Stimulated activated CD8-positive, alpha-beta memory T cell treated with anti-CD3 and anti-CD28 coated beads, Interleukin-7, amount 100 ng/mL, for 48 hours (primary cell): ENCODE results near the gene EGLN3.

ENCODE experiments used
- DNase-seq, 2 donors: peaks; one replicate each; pipeline ENCODE4 v3.0.0-alpha.2; 2020; ENCODE audit warnings: low read depth in 1 of 2; ENCODE audit errors: extremely low read depth in 1 of 2

The EGLN3 gene

DNA sequence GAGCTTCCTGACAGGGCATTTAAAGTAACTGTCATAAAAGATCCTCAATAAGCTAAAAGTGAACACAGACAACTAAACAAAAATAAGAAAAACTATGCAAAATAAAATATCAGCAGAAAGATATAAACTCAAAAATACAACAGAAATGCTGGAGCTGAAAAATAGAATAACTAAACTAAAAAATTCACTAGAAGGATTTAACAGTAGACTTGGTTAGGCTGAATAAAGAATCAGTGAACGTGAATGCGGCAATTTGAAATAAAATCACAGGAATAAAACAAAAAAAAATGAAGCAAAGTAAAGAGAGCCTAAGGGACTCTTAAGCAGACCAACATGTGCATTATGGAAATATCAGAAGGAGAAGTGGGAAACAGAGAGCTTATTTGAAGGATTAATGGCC lies 74.6 kb downstream of the EGLN3 start:
- no peak for DNase-seq
